ENCODE measurements around the gene ARF1.

The ARF1 gene

DNA sequence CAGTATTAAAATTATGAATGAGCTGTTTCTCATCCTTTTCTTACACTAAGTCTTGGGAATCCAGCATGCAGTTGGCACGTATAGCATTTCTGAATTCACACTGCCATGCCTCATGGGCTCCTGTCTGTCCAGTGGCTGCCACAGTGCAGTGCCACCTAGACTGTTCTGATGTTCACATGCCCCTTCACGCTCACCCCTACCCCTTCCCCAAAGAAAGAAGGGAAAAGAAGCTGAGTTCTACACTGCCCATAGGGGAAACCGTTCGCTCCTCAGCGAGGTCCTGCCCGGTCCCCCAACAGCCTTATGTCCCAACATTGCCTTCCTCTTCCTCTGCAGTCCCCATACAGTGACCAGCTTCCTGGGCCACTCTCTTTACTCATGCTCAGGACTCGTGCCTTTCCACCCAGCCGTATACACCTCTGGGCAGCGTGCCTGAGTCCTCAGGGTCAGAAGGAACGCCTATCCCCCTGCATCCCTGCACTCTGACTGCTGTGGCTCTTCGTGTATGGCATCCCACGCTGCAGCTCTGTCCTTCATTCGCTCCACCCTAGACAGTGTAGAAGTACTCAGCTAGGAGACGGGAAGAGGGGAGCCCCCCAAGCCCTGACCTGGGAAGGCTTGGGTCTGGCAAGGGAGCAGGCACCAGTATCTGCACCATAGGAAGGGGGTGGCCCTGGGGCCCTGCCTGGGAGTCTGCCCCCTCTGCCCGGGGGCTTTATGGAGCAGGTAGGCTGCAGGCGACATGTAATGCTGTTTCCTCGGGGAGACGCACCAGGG is 24.1 kb upstream of the ARF1 start:
- no peak for TF ChIP-seq TAF1 (IDR thresholded peaks at IDR 0.05; ENCODE audit: borderline replicate concordance, low read depth, low read length)
- TF ChIP-seq POLR2A (IDR thresholded peaks at IDR 0.05; ENCODE audit: low read depth, low read length): no peak
- TF ChIP-seq POLR2AphosphoS5 (IDR thresholded peaks at IDR 0.05; ENCODE audit: low read depth, low read length): no peak
- no peak for DNase-seq (ENCODE audit: insufficient read length)
- no peak for FAIRE-seq

DNA sequence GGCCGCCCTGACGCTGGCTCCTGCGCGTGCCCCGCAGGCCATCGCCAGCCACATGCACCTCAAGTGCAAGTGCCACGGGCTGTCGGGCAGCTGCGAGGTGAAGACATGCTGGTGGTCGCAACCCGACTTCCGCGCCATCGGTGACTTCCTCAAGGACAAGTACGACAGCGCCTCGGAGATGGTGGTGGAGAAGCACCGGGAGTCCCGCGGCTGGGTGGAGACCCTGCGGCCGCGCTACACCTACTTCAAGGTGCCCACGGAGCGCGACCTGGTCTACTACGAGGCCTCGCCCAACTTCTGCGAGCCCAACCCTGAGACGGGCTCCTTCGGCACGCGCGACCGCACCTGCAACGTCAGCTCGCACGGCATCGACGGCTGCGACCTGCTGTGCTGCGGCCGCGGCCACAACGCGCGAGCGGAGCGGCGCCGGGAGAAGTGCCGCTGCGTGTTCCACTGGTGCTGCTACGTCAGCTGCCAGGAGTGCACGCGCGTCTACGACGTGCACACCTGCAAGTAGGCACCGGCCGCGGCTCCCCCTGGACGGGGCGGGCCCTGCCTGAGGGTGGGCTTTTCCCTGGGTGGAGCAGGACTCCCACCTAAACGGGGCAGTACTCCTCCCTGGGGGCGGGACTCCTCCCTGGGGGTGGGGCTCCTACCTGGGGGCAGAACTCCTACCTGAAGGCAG is 23.4 kb upstream of the ARF1 start:
- FAIRE-seq (no peak), DNase-seq (ENCODE audit: insufficient read length) (no peak)
- TF ChIP-seq POLR2A (IDR thresholded peaks at IDR 0.05; ENCODE audit: low read depth, low read length): no peak
- TF ChIP-seq TAF1 (IDR thresholded peaks at IDR 0.05; ENCODE audit: borderline replicate concordance, low read depth, low read length): no peak
- TF ChIP-seq POLR2AphosphoS5 (IDR thresholded peaks at IDR 0.05; ENCODE audit: low read depth, low read length): no peak

DNA sequence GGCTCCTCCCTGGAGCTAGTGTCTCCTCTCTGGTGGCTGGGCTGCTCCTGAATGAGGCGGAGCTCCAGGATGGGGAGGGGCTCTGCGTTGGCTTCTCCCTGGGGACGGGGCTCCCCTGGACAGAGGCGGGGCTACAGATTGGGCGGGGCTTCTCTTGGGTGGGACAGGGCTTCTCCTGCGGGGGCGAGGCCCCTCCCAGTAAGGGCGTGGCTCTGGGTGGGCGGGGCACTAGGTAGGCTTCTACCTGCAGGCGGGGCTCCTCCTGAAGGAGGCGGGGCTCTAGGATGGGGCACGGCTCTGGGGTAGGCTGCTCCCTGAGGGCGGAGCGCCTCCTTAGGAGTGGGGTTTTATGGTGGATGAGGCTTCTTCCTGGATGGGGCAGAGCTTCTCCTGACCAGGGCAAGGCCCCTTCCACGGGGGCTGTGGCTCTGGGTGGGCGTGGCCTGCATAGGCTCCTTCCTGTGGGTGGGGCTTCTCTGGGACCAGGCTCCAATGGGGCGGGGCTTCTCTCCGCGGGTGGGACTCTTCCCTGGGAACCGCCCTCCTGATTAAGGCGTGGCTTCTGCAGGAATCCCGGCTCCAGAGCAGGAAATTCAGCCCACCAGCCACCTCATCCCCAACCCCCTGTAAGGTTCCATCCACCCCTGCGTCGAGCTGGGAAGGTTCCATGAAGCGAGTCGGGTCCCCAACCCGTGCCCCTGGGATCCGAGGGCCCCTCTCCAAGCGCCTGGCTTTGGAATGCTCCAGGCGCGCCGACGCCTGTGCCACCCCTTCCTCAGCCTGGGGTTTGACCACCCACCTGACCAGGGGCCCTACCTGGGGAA is 22.7 kb upstream of the ARF1 start:
- DNase-seq (ENCODE audit: insufficient read length) (no peak), FAIRE-seq (no peak)
- no peak for TF ChIP-seq POLR2AphosphoS5 (IDR thresholded peaks at IDR 0.05; ENCODE audit: low read depth, low read length)

DNA sequence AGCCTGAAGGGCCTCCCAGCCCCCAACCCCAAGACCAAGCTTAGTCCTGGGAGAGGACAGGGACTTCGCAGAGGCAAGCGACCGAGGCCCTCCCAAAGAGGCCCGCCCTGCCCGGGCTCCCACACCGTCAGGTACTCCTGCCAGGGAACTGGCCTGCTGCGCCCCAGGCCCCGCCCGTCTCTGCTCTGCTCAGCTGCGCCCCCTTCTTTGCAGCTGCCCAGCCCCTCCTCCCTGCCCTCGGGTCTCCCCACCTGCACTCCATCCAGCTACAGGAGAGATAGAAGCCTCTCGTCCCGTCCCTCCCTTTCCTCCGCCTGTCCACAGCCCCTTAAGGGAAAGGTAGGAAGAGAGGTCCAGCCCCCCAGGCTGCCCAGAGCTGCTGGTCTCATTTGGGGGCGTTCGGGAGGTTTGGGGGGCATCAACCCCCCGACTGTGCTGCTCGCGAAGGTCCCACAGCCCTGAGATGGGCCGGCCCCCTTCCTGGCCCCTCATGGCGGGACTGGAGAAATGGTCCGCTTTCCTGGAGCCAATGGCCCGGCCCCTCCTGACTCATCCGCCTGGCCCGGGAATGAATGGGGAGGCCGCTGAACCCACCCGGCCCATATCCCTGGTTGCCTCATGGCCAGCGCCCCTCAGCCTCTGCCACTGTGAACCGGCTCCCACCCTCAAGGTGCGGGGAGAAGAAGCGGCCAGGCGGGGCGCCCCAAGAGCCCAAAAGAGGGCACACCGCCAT is 21.9 kb upstream of the ARF1 start:
- no peak for TF ChIP-seq POLR2AphosphoS5 (IDR thresholded peaks at IDR 0.05; ENCODE audit: low read depth, low read length)
- no peak for TF ChIP-seq TAF1 (IDR thresholded peaks at IDR 0.05; ENCODE audit: borderline replicate concordance, low read depth, low read length)
- no peak for TF ChIP-seq POLR2A (IDR thresholded peaks at IDR 0.05; ENCODE audit: low read depth, low read length)
- DNase-seq (ENCODE audit: insufficient read length) (no peak), FAIRE-seq (no peak)

DNA sequence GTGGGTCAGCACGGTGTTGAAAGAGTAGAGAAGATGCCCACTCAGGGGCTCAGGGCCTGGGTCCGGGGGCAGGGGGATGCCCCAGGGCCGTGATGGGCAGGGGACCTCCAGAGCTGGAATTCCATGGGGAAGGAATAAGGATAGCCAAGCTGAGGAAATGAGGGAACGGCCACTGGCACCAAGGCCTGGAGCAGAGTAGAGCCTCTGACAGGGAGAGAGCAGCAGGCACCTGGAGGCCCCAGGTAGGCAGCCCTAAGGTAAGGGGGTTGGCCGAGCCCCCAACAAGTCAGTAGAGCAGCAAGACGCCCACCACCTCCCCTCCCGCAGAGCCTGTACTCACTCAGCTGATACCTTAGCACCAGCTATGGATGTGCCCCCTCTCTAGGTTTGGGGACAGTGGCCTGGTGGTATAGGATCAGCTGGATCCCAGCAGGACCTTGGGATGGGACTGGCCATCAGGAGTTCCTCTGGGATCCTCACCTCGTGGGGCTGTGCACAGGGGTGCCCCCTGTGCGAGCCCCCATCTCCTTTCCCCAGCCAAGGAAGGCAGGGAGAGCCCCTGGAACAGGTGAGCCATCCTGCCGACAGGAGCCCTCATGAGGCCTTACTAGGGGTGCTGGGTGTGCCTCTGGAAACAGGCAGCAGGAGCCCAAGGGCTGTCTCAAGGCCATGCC is 21.0 kb upstream of the ARF1 start:
- no peak for TF ChIP-seq POLR2A (IDR thresholded peaks at IDR 0.05; ENCODE audit: low read depth, low read length)
- TF ChIP-seq TAF1 (IDR thresholded peaks at IDR 0.05; ENCODE audit: borderline replicate concordance, low read depth, low read length): no peak
- TF ChIP-seq POLR2AphosphoS5 (IDR thresholded peaks at IDR 0.05; ENCODE audit: low read depth, low read length): no peak
- no peak for FAIRE-seq
- DNase-seq (ENCODE audit: insufficient read length): no peak

DNA sequence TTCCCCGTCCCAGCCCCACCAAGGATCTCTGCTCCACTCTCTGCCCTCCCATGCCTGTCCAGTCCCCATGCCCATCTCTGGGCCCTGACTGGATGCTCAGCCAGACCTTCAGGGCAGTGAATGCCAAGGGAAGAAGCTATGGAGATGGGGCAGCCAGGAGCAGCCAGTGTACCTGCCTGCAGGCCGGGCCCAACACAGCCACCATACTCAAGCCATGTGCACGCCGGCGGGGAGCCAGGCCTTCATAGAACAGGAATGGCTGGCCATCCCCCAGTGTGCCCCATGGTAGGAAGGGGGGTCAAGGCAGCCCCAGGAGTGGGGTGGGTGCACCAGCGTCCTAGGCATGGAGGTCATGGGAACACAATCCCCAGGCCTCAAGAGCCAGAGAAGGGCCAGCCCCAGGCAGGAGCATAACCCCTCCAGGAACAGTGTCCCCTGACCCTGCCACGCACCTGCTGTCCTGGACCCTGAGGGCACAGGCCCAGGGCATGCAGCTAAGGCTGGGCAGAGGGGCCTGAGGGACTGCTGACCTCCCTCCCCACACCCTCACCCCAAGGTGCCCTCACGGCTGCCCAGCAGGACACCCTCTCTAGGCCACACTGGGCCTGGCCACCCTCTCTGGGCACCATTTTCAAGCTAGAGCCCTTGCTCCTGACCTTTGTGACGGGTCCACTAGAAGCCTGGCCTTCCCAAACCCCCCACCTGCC is 20.3 kb upstream of the ARF1 start:
- TF ChIP-seq POLR2AphosphoS5 (IDR thresholded peaks at IDR 0.05; ENCODE audit: low read depth, low read length): no peak
- no peak for TF ChIP-seq TAF1 (IDR thresholded peaks at IDR 0.05; ENCODE audit: borderline replicate concordance, low read depth, low read length)
- no peak for TF ChIP-seq POLR2A (IDR thresholded peaks at IDR 0.05; ENCODE audit: low read depth, low read length)
- no peak for FAIRE-seq
- no peak for DNase-seq (ENCODE audit: insufficient read length)

DNA sequence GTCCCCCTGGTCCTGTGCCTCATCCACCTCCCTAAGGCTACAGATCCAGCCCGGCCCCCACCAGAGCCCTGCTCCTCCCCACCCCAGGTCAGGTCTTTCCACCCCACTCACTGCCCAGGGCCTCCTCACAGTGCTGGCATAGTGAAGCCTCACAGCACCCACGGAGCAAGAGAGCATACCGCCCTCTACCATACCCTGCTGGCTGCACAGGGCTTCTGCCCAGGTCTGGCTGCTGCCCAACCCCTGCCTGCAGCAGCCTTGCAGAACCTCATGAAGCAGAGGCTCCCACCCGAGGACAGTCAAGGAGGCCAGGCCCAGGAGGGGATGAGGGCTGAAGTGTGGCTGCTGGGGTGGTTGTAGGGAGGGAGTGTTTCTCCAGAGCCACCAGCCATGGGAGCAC is 19.7 kb upstream of the ARF1 start:
- FAIRE-seq (no peak), DNase-seq (ENCODE audit: insufficient read length) (no peak)
- no peak for TF ChIP-seq TAF1 (IDR thresholded peaks at IDR 0.05; ENCODE audit: borderline replicate concordance, low read depth, low read length)
- TF ChIP-seq POLR2A (IDR thresholded peaks at IDR 0.05; ENCODE audit: low read depth, low read length): no peak
- no peak for TF ChIP-seq POLR2AphosphoS5 (IDR thresholded peaks at IDR 0.05; ENCODE audit: low read depth, low read length)

DNA sequence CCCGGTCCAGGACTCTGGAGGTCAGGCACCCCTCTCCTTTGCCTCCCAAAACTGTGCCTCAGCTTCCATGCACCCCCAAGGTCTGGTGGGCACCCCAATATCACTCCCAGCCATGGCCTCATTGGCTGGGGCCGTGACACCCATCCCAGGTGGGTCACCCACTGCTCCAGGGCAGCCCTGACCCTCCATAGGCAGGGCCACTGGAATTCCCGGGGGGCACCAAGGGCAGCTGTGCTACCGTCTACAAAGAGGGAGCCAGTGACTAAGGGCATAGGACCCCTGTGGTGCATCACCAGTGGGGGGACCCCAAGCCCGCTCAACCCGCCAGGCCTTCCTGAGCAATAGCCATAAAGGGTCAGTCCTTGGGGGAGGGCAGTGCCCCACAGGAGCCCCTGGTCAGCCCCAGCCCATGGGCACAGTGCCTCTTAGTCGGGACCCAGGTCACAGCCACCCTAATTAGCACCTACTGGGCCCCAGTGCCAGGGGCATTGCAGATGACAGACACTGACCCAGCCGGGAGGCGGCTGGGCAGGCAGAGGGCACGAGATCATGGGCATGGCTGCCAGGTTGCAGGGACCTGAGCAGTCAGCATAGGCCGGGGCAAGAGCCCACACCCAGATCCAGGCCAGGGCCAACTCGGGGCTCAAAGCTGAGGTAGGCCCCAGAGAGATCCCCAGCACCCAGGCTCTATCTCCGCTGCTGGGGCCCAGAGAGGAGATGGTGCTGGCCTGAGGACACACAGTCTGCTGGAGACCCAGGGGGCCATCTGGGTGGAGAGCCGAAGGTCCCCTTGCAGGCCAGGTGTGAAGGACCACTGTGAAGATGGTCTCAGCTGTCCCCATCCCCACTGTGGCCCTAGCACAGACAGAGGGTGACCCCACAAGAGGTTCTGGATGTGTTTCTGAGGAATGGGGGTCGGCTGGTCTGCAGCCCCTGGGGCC is 19.0 kb upstream of the ARF1 start:
- TF ChIP-seq POLR2A (IDR thresholded peaks at IDR 0.05; ENCODE audit: low read depth, low read length): no peak
- TF ChIP-seq POLR2AphosphoS5 (IDR thresholded peaks at IDR 0.05; ENCODE audit: low read depth, low read length): no peak
- no peak for TF ChIP-seq TAF1 (IDR thresholded peaks at IDR 0.05; ENCODE audit: borderline replicate concordance, low read depth, low read length)
- no peak for FAIRE-seq
- DNase-seq (ENCODE audit: insufficient read length): no peak

DNA sequence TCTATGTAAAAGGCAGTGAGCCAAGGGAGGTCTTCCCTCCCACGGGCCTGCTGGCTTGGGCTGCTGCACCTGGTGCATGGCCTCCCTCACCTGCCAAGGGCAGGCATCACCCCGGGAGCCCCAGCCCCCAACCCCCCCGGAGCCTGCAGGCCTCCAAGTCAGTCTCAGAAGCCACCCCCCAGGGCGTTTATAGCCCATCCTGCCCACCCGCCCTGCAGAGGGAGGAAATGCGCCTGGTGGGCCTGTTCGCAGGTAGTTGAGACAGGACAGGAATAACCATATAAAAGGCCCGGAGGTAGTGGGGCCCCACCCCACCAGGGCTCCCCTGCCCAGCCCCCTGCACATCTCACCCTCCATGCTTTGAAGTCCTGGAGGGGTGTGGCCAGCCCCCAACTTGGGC is 18.2 kb upstream of the ARF1 start:
- DNase-seq (ENCODE audit: insufficient read length): no peak
- TF ChIP-seq POLR2A (IDR thresholded peaks at IDR 0.05; ENCODE audit: low read depth, low read length) (no peak), POLR2AphosphoS5 (IDR thresholded peaks at IDR 0.05; ENCODE audit: low read depth, low read length) (no peak), TAF1 (IDR thresholded peaks at IDR 0.05; ENCODE audit: borderline replicate concordance, low read depth, low read length) (no peak)
- FAIRE-seq: no peak

All from GM12892 (cell line).